GM12875 (cell line): ENCODE measurements around the gene SCD5.

Experiments used
- H3K4me3 ChIP-seq: one replicate; pipeline ENCODE4 v1.5.1; 2011; ENCODE audit warnings: low read depth, low read length, control low read depth
- CTCF ChIP-seq: IDR thresholded peaks from 2 replicates; pipeline ENCODE4 v1.5.1; 2011; ENCODE audit warnings: low read depth, mild to moderate bottlenecking, control low read depth, inconsistent platforms, low read length, moderate library complexity, borderline replicate concordance; ENCODE audit not compliant: insufficient read depth

The SCD5 gene

GRCh38 chr4:82753238-82753637 is 45.4 kb downstream of the SCD5 start:
- no peak for TF ChIP-seq CTCF
- no peak overlapping the region for H3K4me3 ChIP-seq

GRCh38 chr4:82748810-82749470 is 49.7 kb downstream of the SCD5 start:
- H3K4me3 ChIP-seq, result no peak overlapping the region
- no peak for TF ChIP-seq CTCF

DNA sequence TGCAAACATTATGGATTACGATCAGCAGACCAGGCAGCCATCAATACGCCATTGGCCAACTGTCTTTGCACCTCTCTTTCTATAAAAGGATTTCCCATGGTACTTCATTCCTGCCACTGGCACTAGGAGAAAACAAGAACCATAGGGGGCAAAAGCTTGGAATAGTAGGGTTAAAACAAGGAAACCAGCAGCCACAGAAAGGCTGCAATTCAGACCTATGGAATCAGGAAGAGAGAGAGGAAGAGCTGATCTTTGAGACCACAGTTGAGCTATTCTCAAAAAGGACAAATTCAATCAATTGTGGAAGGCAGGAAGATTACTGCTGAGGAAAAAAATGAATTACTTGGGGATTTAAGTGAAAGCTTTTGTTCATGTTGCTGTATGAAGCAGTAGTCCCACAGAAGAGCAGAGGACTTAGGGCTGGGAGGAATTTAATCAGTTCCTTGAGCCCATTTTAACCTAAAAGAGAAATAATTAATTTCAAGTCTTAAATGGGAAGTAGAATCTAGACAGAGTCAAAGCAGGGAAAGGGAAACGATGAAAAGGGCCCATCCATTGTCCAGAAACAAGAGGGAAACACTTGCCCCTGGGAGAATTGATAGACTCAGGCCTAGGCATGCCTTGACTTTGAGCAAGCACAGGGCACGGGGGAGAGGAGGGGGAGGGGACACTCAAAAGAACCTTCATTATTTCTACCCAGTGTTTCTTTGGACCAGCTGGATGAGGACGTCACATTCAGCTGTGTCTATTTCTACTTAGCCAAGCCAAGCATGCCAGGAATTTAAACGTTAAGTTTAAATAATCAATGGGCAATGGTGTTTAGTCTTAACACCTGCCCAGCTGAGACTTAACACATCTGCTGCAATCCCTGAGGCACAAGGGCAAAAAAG is 50.7 kb downstream of the SCD5 start:
- TF ChIP-seq CTCF, result no peak
- H3K4me3 ChIP-seq, result no peak overlapping the region

- H3K4me3 ChIP-seq, result no peak overlapping the region
- TF ChIP-seq CTCF, result no peak
These were observed 51.7 kb downstream of the SCD5 start for GRCh38 chr4:82746705-82747574.

DNA sequence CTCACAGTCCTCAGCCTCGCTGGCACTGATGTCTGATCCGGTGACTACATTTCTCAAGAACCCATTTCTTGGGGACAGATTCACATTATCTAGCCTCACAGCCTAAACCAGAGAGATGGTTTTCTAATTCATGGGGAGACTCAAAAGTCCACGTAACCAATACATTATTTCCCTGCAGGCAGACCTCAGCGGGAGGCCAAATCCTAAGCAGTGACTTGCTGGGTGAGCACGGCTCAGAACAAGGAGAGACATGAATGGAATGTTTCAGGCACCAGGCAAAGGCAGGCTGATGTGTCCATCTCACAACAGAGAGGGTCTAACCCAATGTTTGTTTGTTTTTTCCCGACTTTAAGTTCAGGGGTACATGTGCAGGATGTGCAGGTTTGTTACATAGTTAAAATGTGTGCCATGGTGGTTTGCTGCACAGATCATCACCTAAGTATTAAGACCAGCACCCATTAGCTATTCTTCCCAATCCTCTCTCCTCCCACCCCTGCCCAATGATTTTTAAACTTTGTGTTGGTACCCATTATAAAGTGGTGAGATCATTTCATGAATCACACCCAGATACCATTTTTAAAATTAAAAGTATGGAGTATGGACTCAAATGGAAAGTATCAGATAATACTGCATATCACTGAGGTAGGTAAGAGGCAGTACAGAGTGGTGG is 53.3 kb downstream of the SCD5 start:
- no peak for TF ChIP-seq CTCF
- H3K4me3 ChIP-seq, result no peak overlapping the region

DNA sequence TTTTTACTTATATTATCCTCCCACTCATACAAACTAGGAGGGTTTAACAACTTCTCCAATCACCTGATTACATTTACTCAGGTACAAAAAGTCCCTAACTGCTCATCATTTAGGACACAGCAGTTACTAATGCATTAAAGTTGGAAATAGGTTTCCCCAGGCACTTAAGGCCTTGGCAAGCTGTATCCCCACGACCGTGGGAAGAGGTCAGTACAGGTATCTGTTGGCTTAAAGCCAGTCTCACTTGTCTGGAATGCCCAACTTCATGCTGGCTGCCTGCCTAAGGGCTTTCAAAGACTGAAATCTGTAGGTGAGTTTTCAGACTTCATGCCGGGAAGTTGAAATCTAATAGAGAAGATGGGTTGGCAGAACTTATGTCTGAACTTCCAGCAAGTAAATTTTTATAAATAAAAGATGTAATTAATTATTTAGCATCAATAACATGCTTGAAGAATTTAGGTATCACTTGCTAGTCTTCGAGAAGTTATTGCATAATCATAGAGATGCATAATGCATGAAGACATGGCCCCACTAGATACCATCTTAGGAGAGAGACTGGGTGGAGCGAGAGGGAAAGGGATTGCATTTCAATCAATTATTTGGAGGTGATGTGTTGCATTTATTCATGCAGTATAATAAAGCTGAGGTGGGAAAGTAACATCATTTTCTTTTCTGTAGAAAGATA is 54.2 kb downstream of the SCD5 start:
- no peak for TF ChIP-seq CTCF
- H3K4me3 ChIP-seq, result no peak overlapping the region
